ENCODE measurements around the gene CST9. TPM values are rescaled to one million over a fixed set of nuclear protein-coding genes. Genes with fewer than 3 reads are reported as not detected.

CST9 gene
- total RNA-seq, 2 donors from 2014 or later = not detected

DNA sequence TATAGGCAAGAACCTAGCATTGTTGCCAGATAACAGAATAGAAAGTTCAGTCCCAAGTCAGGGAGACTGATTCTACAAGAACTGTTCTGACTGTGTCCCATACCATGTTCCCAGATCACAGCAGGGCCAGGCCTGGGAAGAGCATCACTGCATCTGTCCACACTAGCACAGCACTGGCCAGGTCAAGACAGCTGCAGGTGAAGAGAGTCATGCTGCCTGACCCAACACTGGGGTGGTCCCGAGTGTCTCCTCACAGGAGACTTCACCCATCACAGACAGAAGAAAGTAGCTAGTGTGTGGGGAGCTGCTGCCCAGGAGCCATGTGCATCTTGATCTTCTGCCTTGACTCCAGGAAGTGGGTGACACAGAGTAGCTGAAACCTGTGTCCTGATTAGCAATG is 36.1 kb downstream of the CST9 start:
- Histone ChIP-seq H3K27ac (no peak overlapping the region), H3K36me3 (no peaks in the 10 kb centered on the region), H3K27me3 (replicated peaks; ENCODE audit: insufficient read depth) (no peaks in the 10 kb centered on the region), H3K9me3 (no peaks in the 10 kb centered on the region), H3K4me1 (replicated peaks) (no peaks in the 10 kb centered on the region), H3K4me3 (no peak overlapping the region)
- TF ChIP-seq POLR2AphosphoS5 (IDR thresholded peaks at IDR 0.05) (no peak), POLR2A (IDR thresholded peaks at IDR 0.05) (no peak)
- TF ChIP-seq, protein P1, sequence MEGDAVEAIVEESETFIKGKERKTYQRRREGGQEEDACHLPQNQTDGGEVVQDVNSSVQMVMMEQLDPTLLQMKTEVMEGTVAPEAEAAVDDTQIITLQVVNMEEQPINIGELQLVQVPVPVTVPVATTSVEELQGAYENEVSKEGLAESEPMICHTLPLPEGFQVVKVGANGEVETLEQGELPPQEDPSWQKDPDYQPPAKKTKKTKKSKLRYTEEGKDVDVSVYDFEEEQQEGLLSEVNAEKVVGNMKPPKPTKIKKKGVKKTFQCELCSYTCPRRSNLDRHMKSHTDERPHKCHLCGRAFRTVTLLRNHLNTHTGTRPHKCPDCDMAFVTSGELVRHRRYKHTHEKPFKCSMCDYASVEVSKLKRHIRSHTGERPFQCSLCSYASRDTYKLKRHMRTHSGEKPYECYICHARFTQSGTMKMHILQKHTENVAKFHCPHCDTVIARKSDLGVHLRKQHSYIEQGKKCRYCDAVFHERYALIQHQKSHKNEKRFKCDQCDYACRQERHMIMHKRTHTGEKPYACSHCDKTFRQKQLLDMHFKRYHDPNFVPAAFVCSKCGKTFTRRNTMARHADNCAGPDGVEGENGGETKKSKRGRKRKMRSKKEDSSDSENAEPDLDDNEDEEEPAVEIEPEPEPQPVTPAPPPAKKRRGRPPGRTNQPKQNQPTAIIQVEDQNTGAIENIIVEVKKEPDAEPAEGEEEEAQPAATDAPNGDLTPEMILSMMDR (IDR thresholded peaks at IDR 0.05) = no peak
- intact Hi-C loops (cut with DNase I) = no loop called here
- 87% methylated on average over 1 of the region's 1 CpG for WGBS
- DNase-seq (ENCODE audit: low spot score) = no peak

DNA sequence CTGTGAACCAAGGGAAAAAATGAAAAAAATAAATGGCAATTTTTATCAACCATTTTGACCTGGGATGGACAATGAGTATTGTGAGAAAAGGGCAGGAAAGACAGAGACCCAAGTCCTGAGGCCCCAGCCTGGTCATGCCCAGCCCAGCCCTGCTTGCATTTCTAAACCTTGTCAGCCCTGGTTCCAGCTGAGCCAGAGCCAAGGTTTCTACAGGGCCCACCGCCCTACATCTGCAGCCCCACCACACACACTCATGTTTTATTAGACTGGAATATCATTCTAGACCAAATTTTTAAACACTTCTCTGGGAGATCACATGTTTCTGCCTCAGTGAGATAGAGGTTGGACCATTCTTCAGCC is 36.8 kb downstream of the CST9 start:
- no peak overlapping the region for H3K27ac ChIP-seq
- no peaks in the 10 kb centered on the region for H3K9me3 ChIP-seq
- no peaks in the 10 kb centered on the region for H3K4me1 ChIP-seq (replicated peaks)
- 88% methylated on average over 1 of the region's 1 CpG for WGBS
- H3K4me3 ChIP-seq = no peak overlapping the region
- no peaks in the 10 kb centered on the region for H3K36me3 ChIP-seq
- no peak for TF ChIP-seq POLR2AphosphoS5 (IDR thresholded peaks at IDR 0.05)
- TF ChIP-seq, protein P1 (IDR thresholded peaks at IDR 0.05) = no peak
- TF ChIP-seq POLR2A (IDR thresholded peaks at IDR 0.05) = no peak
- H3K27me3 ChIP-seq (replicated peaks; ENCODE audit: insufficient read depth) = no peaks in the 10 kb centered on the region
- intact Hi-C loops (cut with DNase I) = no loop called here
- DNase-seq (ENCODE audit: low spot score) = no peak

DNA sequence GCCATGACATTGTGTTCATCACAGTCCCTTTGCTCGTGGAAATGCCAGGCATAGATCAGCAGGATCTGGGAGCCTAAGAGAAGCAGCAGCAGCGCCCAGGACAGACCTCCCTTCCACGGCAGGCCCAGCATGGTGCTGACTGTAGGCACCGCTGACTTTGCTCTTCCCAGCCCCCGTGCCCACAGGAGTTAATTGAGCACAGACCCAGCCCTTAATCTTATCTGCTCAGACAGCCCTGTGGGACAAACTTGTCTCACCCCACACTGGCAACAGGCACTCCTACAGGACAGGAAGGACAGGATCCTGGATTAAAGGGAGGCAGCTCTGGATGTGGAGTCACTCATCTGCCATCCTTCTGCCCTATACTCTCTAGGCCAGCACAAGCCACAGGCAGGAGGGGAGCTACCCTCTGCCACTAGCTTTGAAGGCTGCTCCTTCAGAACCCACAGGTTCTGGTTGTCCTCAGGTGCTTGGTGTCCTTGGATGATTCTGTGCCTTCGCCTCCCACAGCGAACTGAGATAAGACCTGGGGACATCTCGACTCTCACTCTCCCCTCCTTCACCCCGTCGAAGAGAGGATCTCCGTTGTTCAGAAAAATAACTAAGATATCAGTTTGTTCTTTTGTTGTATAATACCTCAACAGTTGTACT is 37.3 kb downstream of the CST9 start, which contains the start of gene CST9L:
Gene CST9L (minus strand): TSS at position 165 of the 651 bp plus-strand sequence. CDS start 34 bp downstream, at position 131.
- WGBS = 65% methylated on average over 11 of the region's 11 CpGs
- intact Hi-C loops (cut with DNase I) = no loop called here
- H3K4me3 ChIP-seq = no peak within 1 kb of the TSS
- no peaks in the 10 kb centered on the region for H3K36me3 ChIP-seq
- H3K27me3 ChIP-seq (replicated peaks; ENCODE audit: insufficient read depth) = no peaks in the 10 kb centered on the region
- no peak for DNase-seq (ENCODE audit: low spot score)
- TF ChIP-seq, protein P1 (IDR thresholded peaks at IDR 0.05) = no peak
- no peak for TF ChIP-seq POLR2AphosphoS5 (IDR thresholded peaks at IDR 0.05)
- no peaks in the 10 kb centered on the region for H3K9me3 ChIP-seq
- no peaks in the 10 kb centered on the region for H3K4me1 ChIP-seq (replicated peaks)
- no peak within 1 kb of the TSS for H3K27ac ChIP-seq

DNA sequence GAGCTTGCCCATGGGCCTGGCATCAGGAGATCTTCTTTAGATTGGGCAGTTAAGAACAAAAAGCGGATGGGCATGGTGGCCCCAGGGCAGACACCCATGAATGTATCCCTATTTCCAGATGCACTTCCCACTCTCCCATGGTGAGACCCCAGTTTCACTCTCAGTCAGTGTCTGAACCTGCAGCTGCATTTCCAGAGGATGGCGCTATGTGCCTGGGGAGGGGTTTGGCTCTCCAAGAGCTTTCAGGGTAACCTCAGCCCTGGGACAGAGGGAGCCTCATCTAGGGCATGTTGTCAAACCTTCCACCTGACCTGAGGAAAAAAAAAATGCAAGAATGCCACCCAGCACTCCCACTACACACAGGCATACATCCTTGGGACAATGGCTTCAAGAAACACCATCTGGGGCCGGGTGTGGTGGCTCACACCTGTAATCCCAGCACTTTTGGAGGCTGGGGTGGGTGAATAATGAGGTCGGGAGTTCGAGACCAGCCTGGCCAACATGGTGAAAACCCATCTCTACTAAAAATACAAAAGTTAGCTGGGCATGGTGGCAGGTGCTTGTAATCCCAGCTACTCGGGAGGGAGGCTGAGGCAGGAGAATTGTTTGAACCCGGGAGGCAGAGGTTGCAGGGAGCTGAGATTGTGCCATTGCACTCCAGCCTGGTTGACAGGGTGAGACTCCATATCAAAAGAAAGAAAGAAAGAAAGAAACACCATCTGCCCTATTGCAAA is 39.4 kb downstream of the CST9 start:
- Histone ChIP-seq H3K27me3 (replicated peaks; ENCODE audit: insufficient read depth) (no peaks in the 10 kb centered on the region), H3K36me3 (no peaks in the 10 kb centered on the region), H3K4me3 (no peak overlapping the region), H3K4me1 (replicated peaks) (no peaks in the 10 kb centered on the region), H3K27ac (no peak overlapping the region), H3K9me3 (no peaks in the 10 kb centered on the region)
- WGBS = 88% methylated on average over 7 of the region's 7 CpGs
- no peak for DNase-seq (ENCODE audit: low spot score)
- TF ChIP-seq POLR2A (IDR thresholded peaks at IDR 0.05) = no peak
- no peak for TF ChIP-seq POLR2AphosphoS5 (IDR thresholded peaks at IDR 0.05)
- TF ChIP-seq, protein P1 (IDR thresholded peaks at IDR 0.05) = no peak
- intact Hi-C loops (cut with DNase I) = no loop called here
